HepG2 (cell line): ENCODE measurements around the gene RETN. TPM values are rescaled to one million over a fixed set of nuclear protein-coding genes. Genes with fewer than 3 reads are reported as not detected.

Source experiments
- ATAC-seq: fragments of 200-7000 bp; cut with Tn5 transposase; 3 replicates; pipeline ENCODE4 v1.9.1; 2020; ENCODE audit warnings: mild to moderate bottlenecking, moderate library complexity
- BruUV-seq: library from RNA; stranded (reverse); fragments of 400-500 nt; replicated peaks from 2 replicates; lab custom pipeline; 2021; lab: Mats Ljungman, UMichigan
- CTCF ChIA-PET: fragments of 300-600 bp; formaldehyde crosslinking; extraction: SDS; loops from one replicate; lab custom pipeline; 2021; ENCODE audit warnings: low total read pairs, inconsistent platforms, low intra/inter-chr PET ratio; lab: Yijun Ruan, JAX
- POLR2A ChIA-PET: fragments of 350-600 bp; sonication (Branson Sonifier 250); formaldehyde crosslinking; loops from one replicate; lab custom pipeline; 2020; ENCODE audit warnings: antibody characterized with exemption, inconsistent platforms; lab: Yijun Ruan, JAX
- DNase-seq: peaks from one replicate; pipeline ENCODE4 v3.0.0-alpha.2; 2015; ENCODE audit warnings: low spot score
- FAIRE-seq: peaks from 3 replicates; lab custom pipeline; 2011; peaks lifted over from hg19 to GRCh38; lab: Jason Lieb, UNC
- H2AFZ ChIP-seq: one replicate; pipeline ENCODE4 v1.6.1; 2011; ENCODE audit warnings: low read length, inconsistent platforms
- H3K27ac ChIP-seq: fragments of 300-600 bp; 3 replicates; pipeline ENCODE4 v1.8.0; 2011; ENCODE audit warnings: mixed run types, mild to moderate bottlenecking, mixed read lengths, low read length, inconsistent platforms; ENCODE audit not compliant: insufficient read depth; ENCODE audit errors: extremely low read length
- H3K27me3 ChIP-seq, 2 experiments: fragments of 200-600 bp in 1 of 2; 2 replicates in 1 of 2; 3 replicates in 1 of 2; pipeline versions ENCODE4 v1.6.0 to v1.8.0; 2011; ENCODE audit warnings: low read length in 2 of 2, mild to moderate bottlenecking in 2 of 2, moderate library complexity in 2 of 2, inconsistent platforms in 1 of 2; ENCODE audit not compliant: insufficient read depth in 2 of 2, control insufficient read depth in 1 of 2
- H3K36me3 ChIP-seq, 2 experiments: fragments of 200-600 bp in 1 of 2; replicated peaks in 1 of 2; 2 replicates in 1 of 2; 3 replicates in 1 of 2; pipeline versions ENCODE4 v1.5.1 to v1.8.0; 2011; ENCODE audit warnings: low read length in 2 of 2, inconsistent platforms in 1 of 2; ENCODE audit not compliant: insufficient read depth in 2 of 2, control insufficient read depth in 1 of 2
- H3K4me1 ChIP-seq: 2 replicates; pipeline ENCODE4 v1.5.1; 2012; ENCODE audit warnings: low read length, inconsistent platforms; ENCODE audit not compliant: insufficient read depth
- H3K4me2 ChIP-seq: 2 replicates; pipeline ENCODE4 v1.6.0; 2011; ENCODE audit warnings: low read depth, low read length, inconsistent platforms
- H3K4me3 ChIP-seq, 3 experiments: fragments of 200-600 bp in 1 of 3; sonication (generic), shearing (Covaris generic) in 1 of 3; replicated peaks in 1 of 3; 2 replicates each; pipeline ENCODE4 v1.5.1; 2011 to 2016; ENCODE audit warnings: low read length in 3 of 3, inconsistent platforms in 2 of 3, low read depth in 2 of 3, mild to moderate bottlenecking in 2 of 3, control low read depth in 1 of 3, mixed read lengths in 1 of 3; ENCODE audit not compliant: insufficient read depth in 1 of 3
- H3K79me2 ChIP-seq: one replicate; pipeline ENCODE4 v1.6.1; 2011; ENCODE audit warnings: low read length, inconsistent platforms; ENCODE audit not compliant: insufficient read depth
- H3K9ac ChIP-seq: 2 replicates; pipeline ENCODE4 v1.6.0; 2011; ENCODE audit warnings: mild to moderate bottlenecking, low read depth, low read length, inconsistent platforms; ENCODE audit not compliant: insufficient read depth
- H3K9me3 ChIP-seq: 2 replicates; pipeline ENCODE4 v1.5.1; 2012; ENCODE audit warnings: mild to moderate bottlenecking, low read length
- H4K20me1 ChIP-seq: 2 replicates; pipeline ENCODE4 v1.6.0; 2011; ENCODE audit warnings: inconsistent platforms, mild to moderate bottlenecking, low read length, moderate library complexity; ENCODE audit not compliant: insufficient read depth
- AGO2 ChIP-seq: fragments of 200-400 bp; formaldehyde crosslinking; optimal IDR thresholded peaks from 2 replicates; pipeline ENCODE3; 2017; ENCODE audit warnings: mild to moderate bottlenecking, low read depth, low read length, moderate library complexity
- CHCHD3 ChIP-seq: sonication (generic); formaldehyde crosslinking; IDR thresholded peaks from 2 replicates; pipeline ENCODE4 v1.8.0; 2022; ENCODE audit warnings: mild to moderate bottlenecking, missing genetic modification reagents, moderate library complexity
- GATAD2A ChIP-seq: IDR thresholded peaks from 2 replicates; pipeline ENCODE4 v1.6.1; 2016
- JUNB ChIP-seq: sonication (generic); formaldehyde crosslinking; IDR thresholded peaks from 2 replicates; pipeline ENCODE4 v1.8.0; 2022; ENCODE audit warnings: missing genetic modification reagents, mild to moderate bottlenecking, borderline replicate concordance
- KDM5B ChIP-seq: sonication (generic); formaldehyde crosslinking; IDR thresholded peaks from 2 replicates; pipeline ENCODE4 v1.4.0; 2020; ENCODE audit warnings: missing genetic modification reagents, mild to moderate bottlenecking, borderline replicate concordance
- MYC ChIP-seq: sonication (generic); formaldehyde crosslinking; IDR thresholded peaks from 2 replicates; pipeline ENCODE4 v1.9.0; 2021; ENCODE audit warnings: missing genetic modification reagents, borderline replicate concordance
- NFIC ChIP-seq: IDR thresholded peaks from 2 replicates; pipeline ENCODE4 v1.6.1; 2012; ENCODE audit warnings: mild to moderate bottlenecking, low read length, inconsistent platforms
- SMAD9 ChIP-seq: sonication (generic); formaldehyde crosslinking; IDR thresholded peaks from 2 replicates; pipeline ENCODE4 v1.5.1; 2020; ENCODE audit warnings: mild to moderate bottlenecking, missing genetic modification reagents
- SP1 ChIP-seq, 2 experiments: fragments of 450-650 bp in 1 of 2; sonication (generic) in 1 of 2; formaldehyde crosslinking in 1 of 2; IDR thresholded peaks; 2 replicates each; pipeline versions ENCODE4 v1.4.0 to v1.6.1; 2016 to 2020; ENCODE audit warnings: missing genetic modification reagents in 1 of 2
- ZNF546 ChIP-seq: sonication (generic); formaldehyde crosslinking; conservative IDR thresholded peaks from 2 replicates; pipeline ENCODE4 v1.8.1; 2023; ENCODE audit warnings: mild to moderate bottlenecking, missing genetic modification reagents
- ZNF557 ChIP-seq: sonication (generic); formaldehyde crosslinking; IDR thresholded peaks from 2 replicates; pipeline ENCODE4 v1.4.0; 2020; ENCODE audit warnings: missing genetic modification reagents
- ZNF605 ChIP-seq: sonication (generic); formaldehyde crosslinking; IDR thresholded peaks from 2 replicates; pipeline ENCODE4 v1.8.0; 2022; ENCODE audit warnings: mild to moderate bottlenecking, missing genetic modification reagents
- WGBS: methylation state at CpG from one replicate; pipeline ENCODE4 v1.1.6; 2017; ENCODE audit warnings: low lambda C conversion rate; 5-methylcytosine and 5-hydroxymethylcytosine counted together
- in situ Hi-C: cut with HindIII; loops from 2 replicates; pipeline ENCODE4 v1.10.0; 2017; ENCODE audit warnings: low pct_unique_long_range_greater_than_20kb; ENCODE audit not compliant: extremely low pct_ligation_motif_present
- intact Hi-C: fragments of 100-400 bp; cut with micrococcal nuclease; formaldehyde crosslinking; loops from one replicate; pipeline ENCODE4 v1.10.0; 2022; ENCODE audit not compliant: unreplicated experiment
- polyA plus RNA-seq, 8 experiments: library from polyadenylated mRNA; depleted of rRNA in 3 of 8; stranded (reverse) in 7 of 8; unstranded in 1 of 8; fragments of >200 nt; fragmentation: Illumina TruSeq in 4 of 8; extraction: Trizol in 4 of 8; gene quantifications; 2 replicates each; pipeline versions ENCODE4 v1.2.1 to v1.2.3, GENCODE V29; 2011 to 2016; ENCODE audit warnings: low read depth in 4 of 8, missing spikeins in 1 of 8, mixed read lengths in 1 of 8; ENCODE audit not compliant: insufficient read depth in 1 of 8
- total RNA-seq, 5 experiments: library from RNA; depleted of rRNA; stranded (reverse); fragments of >200 nt; fragmentation: Illumina TruSeq; extraction: Trizol; gene quantifications; 2 replicates each; pipeline ENCODE4 v1.2.3, GENCODE V29; 2016; ENCODE audit warnings: low read depth in 1 of 5
- TF ChIP-seq, protein P1 (sequence below): sonication (generic); formaldehyde crosslinking; IDR thresholded peaks from 2 replicates; pipeline ENCODE4 v1.4.0; 2020; ENCODE audit warnings: missing genetic modification reagents
- TF ChIP-seq, protein P2 (sequence below): sonication (generic); formaldehyde crosslinking; IDR thresholded peaks from 2 replicates; pipeline ENCODE4 v1.5.1; 2020; ENCODE audit warnings: missing genetic modification reagents, mild to moderate bottlenecking, borderline replicate concordance
- TF ChIP-seq, protein P3 (sequence below): IDR thresholded peaks from 2 replicates; pipeline ENCODE4 v1.6.1; 2016; ENCODE audit warnings: low read depth, missing genetic modification reagents, missing compliant biosample characterization

The RETN gene
- total and polyA plus RNA-seq, 2 of the 13 experiments (the other 11 are each of a cell fraction or from before 2014, with no cell fraction given), result not detected

DNA sequence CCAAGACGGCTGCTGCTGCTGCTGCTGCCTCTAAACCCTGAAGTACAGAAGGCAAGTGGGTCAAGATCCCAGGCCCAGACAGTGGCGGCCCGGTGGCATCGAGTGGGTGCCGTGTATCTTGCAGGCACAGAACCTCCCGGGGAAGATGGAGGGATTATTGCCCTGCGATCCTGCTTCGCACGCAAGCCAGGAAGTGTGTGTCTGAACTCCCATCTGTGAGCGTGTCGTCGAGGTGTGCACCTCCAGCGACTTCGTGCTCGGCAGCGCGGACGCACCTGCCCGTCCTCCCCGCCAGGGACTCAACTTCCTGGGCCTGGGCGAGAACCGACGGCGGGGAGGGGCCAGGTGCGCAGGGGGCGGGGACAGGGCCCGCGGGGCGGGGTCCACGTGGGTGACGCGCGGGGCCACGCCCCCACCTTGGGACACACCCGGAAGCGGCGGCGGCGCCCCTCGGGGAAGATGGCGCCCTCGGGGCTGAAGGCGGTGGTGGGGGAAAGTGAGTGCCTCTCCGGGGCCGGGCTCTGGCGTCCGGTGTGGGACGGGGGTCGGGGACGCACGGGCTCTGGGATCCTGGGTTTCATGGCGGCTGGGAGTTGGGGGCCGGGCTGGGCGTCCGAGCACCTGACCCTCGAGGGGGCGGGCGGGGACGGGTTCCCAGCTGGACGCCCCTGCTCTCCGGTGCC, 32.0 kb upstream of the RETN start, which contains the start of gene STXBP2:
TSS of gene STXBP2 (plus strand) at position 420 of the 683 bp plus-strand sequence. CDS start at position 460, 40 bp downstream.
- no peaks in the 10 kb centered on the region for H3K9me3 ChIP-seq
- DNase-seq (peak; percentile 61), FAIRE-seq (no peak), ATAC-seq (peak; percentile 80)
- H2AFZ ChIP-seq, result no peak within 1 kb of the TSS
- H3K4me2 ChIP-seq, result peak within 1 kb of the TSS; percentile 78
- no peaks in the 10 kb centered on the region; a peak in 1 of 5 replicates for H3K27me3 ChIP-seq
- H3K27ac ChIP-seq, result peak within 1 kb of the TSS; percentile 61
- H3K9ac ChIP-seq, result peak within 1 kb of the TSS; percentile 85
- CTCF ChIA-PET, result no interaction called here
- no TSS peak for BruUV-seq
- WGBS, result 12% methylated on average over 24 of the region's 61 CpGs
- no peaks in the 10 kb centered on the region; the same call in 1 of the 2 replicates for H4K20me1 ChIP-seq
- peaks cover 7% of the 10 kb centered on the region for H3K79me2 ChIP-seq
- peaks cover 23% of the 10 kb centered on the region for H3K4me1 ChIP-seq
- POLR2A ChIA-PET, result interaction anchor here (0.7 to 1.5 kb wide), 3 partner anchors 15 to 44 kb away, joined by 4 to 12 read pairs (median 7); partner anchors contain the start of genes CAMSAP3 and TRAPPC5
- peak within 1 kb of the TSS; percentile 93 to 96 (median 95) for H3K4me3 ChIP-seq
- peaks cover 0 to 1% of the 10 kb centered on the region in 2 experiments; a peak in 2 of 5 replicates for H3K36me3 ChIP-seq
- intact Hi-C loops, result no loop called here
- in situ Hi-C loops, result no loop called here
- no peak for TF ChIP-seq SP1 (IDR thresholded peaks at IDR 0.05)
- peak; percentile 90 for TF ChIP-seq SP1 (CRISPR knock-in tag; IDR thresholded peaks at IDR 0.05)
- peak; percentile 65 for TF ChIP-seq MYC
- TF ChIP-seq GATAD2A, result no peak
- no peak for TF ChIP-seq NFIC
- TF ChIP-seq ZNF546 (CRISPR knock-in tag), result 0 out of 2 replicates have a peak, but pooled peaks have one; percentile 46
- peak; percentile 69 for TF ChIP-seq KDM5B (CRISPR knock-in tag)
- TF ChIP-seq ZNF557 (CRISPR knock-in tag), result 0 out of 2 replicates have a peak, but pooled peaks have one; percentile 47
- TF ChIP-seq SMAD9 (CRISPR knock-in tag), result no peak
- TF ChIP-seq, protein P1, sequence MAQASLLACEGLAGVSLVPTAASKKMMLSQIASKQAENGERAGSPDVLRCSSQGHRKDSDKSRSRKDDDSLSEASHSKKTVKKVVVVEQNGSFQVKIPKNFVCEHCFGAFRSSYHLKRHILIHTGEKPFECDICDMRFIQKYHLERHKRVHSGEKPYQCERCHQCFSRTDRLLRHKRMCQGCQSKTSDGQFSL (CRISPR knock-in tag), result peak; percentile 35; the same call in 1 of the 2 replicates
- peak; percentile 94; the same call in 1 of the 2 replicates for TF ChIP-seq CHCHD3 (CRISPR knock-in tag)
- no peak for TF ChIP-seq JUNB (CRISPR knock-in tag)
- peak; percentile 78 for TF ChIP-seq ZNF605 (CRISPR knock-in tag)
- TF ChIP-seq, protein P2, sequence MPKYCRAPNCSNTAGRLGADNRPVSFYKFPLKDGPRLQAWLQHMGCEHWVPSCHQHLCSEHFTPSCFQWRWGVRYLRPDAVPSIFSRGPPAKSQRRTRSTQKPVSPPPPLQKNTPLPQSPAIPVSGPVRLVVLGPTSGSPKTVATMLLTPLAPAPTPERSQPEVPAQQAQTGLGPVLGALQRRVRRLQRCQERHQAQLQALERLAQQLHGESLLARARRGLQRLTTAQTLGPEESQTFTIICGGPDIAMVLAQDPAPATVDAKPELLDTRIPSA (CRISPR knock-in tag), result no peak
- no peak for TF ChIP-seq AGO2
- TF ChIP-seq, protein P3, sequence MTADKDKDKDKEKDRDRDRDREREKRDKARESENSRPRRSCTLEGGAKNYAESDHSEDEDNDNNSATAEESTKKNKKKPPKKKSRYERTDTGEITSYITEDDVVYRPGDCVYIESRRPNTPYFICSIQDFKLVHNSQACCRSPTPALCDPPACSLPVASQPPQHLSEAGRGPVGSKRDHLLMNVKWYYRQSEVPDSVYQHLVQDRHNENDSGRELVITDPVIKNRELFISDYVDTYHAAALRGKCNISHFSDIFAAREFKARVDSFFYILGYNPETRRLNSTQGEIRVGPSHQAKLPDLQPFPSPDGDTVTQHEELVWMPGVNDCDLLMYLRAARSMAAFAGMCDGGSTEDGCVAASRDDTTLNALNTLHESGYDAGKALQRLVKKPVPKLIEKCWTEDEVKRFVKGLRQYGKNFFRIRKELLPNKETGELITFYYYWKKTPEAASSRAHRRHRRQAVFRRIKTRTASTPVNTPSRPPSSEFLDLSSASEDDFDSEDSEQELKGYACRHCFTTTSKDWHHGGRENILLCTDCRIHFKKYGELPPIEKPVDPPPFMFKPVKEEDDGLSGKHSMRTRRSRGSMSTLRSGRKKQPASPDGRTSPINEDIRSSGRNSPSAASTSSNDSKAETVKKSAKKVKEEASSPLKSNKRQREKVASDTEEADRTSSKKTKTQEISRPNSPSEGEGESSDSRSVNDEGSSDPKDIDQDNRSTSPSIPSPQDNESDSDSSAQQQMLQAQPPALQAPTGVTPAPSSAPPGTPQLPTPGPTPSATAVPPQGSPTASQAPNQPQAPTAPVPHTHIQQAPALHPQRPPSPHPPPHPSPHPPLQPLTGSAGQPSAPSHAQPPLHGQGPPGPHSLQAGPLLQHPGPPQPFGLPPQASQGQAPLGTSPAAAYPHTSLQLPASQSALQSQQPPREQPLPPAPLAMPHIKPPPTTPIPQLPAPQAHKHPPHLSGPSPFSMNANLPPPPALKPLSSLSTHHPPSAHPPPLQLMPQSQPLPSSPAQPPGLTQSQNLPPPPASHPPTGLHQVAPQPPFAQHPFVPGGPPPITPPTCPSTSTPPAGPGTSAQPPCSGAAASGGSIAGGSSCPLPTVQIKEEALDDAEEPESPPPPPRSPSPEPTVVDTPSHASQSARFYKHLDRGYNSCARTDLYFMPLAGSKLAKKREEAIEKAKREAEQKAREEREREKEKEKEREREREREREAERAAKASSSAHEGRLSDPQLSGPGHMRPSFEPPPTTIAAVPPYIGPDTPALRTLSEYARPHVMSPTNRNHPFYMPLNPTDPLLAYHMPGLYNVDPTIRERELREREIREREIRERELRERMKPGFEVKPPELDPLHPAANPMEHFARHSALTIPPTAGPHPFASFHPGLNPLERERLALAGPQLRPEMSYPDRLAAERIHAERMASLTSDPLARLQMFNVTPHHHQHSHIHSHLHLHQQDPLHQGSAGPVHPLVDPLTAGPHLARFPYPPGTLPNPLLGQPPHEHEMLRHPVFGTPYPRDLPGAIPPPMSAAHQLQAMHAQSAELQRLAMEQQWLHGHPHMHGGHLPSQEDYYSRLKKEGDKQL (CRISPR knock-in tag), result no peak
